GM12891 (cell line): ENCODE results near the gene CLTB.

Experiments used
- DNase-seq: peaks from one replicate; pipeline ENCODE4 v3.0.0; 2011; ENCODE audit warnings: low spot score; ENCODE audit not compliant: insufficient read length
- FAIRE-seq: peaks from 2 replicates; lab custom pipeline; 2011; peaks lifted over from hg19 to GRCh38; lab: Jason Lieb, UNC
- PAX5 ChIP-seq: IDR thresholded peaks from 2 replicates; pipeline ENCODE4 v1.6.1; 2011; ENCODE audit warnings: low read length, moderate library complexity, mild to moderate bottlenecking; ENCODE audit not compliant: insufficient read depth, severe bottlenecking
- POLR2A ChIP-seq: IDR thresholded peaks from 2 replicates; pipeline ENCODE4 v1.6.1; 2011; ENCODE audit warnings: low read depth, low read length, control low read depth
- POLR2AphosphoS5 ChIP-seq: IDR thresholded peaks from 2 replicates; pipeline ENCODE4 v1.6.1; 2011; ENCODE audit warnings: low read depth, low read length, control low read depth
- POU2F2 ChIP-seq: IDR thresholded peaks from 2 replicates; pipeline ENCODE4 v1.6.1; 2011; ENCODE audit warnings: low read depth, mild to moderate bottlenecking, control low read depth, low read length, moderate library complexity
- SPI1 ChIP-seq: IDR thresholded peaks from 2 replicates; pipeline ENCODE4 v1.6.1; 2011; ENCODE audit warnings: low read depth, low read length, control low read depth
- TAF1 ChIP-seq: IDR thresholded peaks from 2 replicates; pipeline ENCODE4 v1.6.1; 2011; ENCODE audit warnings: low read depth, low read length, control low read depth

CLTB gene

GRCh38 chr5:176356179-176356566 is 60.2 kb downstream of the CLTB start:
- DNase-seq (no peak), FAIRE-seq (no peak)
- no peak for TF ChIP-seq POLR2AphosphoS5
- no peak for TF ChIP-seq TAF1
- TF ChIP-seq POLR2A: no peak
- no peak for TF ChIP-seq POU2F2
- no peak for TF ChIP-seq SPI1
- TF ChIP-seq PAX5: no peak

DNA sequence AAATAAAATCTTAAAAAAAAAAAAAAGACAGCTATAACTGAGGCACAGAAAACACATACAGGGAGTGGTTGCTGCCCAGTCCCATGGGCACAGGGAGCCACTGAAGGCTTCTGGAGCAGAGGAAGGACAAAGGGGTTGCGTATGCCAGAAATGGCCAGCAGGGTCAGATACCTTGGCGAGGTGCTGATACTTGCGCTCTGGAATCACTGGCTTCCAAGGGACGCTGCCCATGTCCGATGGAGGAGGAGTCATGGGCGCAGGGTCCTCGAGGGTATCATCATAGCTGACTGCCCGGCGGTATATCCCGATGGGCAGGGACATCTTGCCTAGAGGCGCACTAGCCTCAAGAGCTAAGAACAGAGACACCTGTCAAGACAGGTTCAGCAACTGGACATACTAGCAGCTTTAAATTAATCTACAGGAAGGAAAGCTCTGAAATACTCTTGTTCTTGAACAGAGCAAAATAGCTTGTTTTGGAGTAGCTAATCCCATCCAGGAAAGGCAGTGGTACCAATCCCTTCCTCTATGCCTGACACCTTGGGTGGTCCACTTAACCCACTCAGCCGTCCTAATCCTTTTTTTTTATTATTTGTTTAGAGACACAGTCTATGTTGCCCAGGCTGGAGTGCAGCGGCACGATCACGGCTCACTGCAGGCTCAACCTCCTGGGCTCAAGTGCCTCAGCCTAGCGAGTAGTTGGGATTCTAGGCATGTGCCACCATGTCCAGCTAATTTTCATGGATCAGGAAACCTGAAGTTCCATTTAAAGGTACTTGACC is 60.8 kb downstream of the CLTB start:
- FAIRE-seq (no peak), DNase-seq (no peak)
- TF ChIP-seq POLR2AphosphoS5 (no peak), SPI1 (no peak), PAX5 (no peak), POU2F2 (no peak), TAF1 (no peak), POLR2A (no peak)

- TF ChIP-seq TAF1 (no peak), POU2F2 (no peak), PAX5 (no peak), SPI1 (no peak), POLR2A (no peak), POLR2AphosphoS5 (no peak)
- FAIRE-seq (no peak), DNase-seq (no peak)
These were observed 62.8 kb downstream of the CLTB start for GRCh38 chr5:176353533-176353932.

DNA sequence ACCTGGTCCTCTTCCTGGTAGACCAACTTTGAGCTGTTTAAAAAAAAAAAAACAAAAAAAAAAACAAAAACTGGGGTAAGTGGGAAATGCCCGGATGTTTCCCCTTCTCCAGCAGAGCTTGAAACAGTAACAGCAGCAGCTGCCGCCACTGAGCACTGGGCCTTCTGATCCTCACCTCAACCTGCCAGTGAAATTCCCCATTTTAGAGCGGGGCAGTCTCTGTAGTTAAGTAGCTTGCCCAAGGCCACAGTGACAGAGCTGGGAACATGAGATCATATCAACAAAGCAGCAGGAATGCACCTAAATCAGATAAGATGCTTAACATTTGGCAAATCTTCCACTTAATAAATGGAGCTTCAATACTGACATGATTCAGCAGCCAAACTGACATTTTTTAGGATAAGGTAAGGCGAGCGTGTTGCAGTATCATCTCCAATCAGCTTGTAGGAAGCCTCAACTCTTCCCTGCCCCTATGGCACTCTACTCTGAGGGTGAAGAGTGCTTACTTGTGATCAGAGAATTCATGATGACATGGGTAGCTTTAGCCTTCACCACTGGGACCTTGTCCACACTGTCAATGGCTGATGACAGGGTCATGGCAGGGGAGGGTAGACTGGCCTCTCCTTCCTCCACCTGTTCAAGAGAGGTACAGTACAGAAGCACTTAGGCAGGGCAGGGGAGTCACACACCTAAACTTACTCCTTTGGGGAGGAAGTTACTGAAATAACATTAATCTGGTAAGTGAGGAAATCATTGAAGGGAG is 64.0 kb downstream of the CLTB start:
- DNase-seq (no peak), FAIRE-seq (no peak)
- TF ChIP-seq POLR2A: no peak
- no peak for TF ChIP-seq POU2F2
- TF ChIP-seq SPI1: no peak
- TF ChIP-seq TAF1: no peak
- TF ChIP-seq POLR2AphosphoS5: no peak
- no peak for TF ChIP-seq PAX5

DNA sequence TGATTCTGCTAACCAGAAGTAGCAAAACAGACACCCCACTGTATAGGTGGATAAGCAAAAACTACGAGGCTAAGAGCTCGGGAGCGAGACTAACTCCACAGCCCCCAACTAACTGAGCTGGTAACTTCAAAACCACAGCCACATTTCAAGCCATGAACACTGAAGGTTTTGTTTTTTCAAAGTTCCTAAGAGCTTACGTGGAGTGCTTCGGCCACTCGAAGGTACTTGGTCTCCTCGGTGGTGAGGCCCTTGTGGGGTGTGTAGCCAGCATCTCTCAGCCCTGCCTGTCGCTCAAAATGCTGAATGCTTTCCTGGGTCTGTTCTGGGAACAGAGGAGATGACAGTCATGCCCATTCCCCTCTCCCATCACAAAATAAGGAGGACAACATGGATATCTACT is 65.9 kb downstream of the CLTB start:
- DNase-seq: no peak
- TF ChIP-seq SPI1 (no peak), PAX5 (no peak)
- FAIRE-seq: no peak

DNA sequence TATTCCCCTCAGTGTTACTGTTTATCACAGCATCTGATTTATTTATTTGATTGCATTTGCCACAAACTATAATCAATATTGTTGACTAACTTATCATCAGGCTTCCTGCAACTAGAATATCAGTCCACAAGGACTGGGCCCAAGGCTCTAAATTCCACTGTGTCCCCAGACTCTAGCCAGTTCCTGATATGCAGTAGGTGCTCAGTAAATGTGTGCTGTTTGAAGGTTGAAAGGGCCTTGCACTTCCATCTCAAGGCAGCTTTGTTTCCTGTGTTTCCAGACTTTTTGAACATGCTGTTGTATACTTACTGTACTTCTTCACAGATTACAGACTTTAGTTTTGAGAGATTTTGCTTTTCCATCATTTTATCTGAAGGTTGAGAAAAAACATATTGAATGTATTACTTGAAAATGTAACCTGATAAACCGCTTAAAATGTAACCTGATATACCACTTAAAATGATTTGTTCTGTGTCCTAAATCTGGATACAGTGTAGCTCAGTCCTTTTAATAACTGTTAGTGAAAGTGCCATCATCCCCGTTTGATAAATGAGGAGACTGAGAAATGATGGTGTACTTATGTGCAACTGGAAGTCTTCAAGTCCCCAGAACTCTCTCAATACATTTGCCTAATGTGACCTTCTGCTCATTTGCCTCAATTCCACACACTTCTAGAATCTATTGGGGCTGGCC is 73.4 kb downstream of the CLTB start:
- DNase-seq (no peak), FAIRE-seq (no peak)
- no peak for TF ChIP-seq TAF1
